HG03460 (cell line): ENCODE data around the gene CPN2.

ENCODE experiments used
- ATAC-seq: cut with Tn5 transposase; IDR thresholded peaks from one replicate; pipeline ENCODE4 v1.9.1; 2021; ENCODE audit not compliant: unreplicated experiment

CPN2 gene

GRCh38 chr3:194357681-194358080 is 6.6 kb upstream of the CPN2 start:
- no peak for ATAC-seq

- ATAC-seq = no peak
Measured at GRCh38 chr3:194355379-194355778, 4.3 kb upstream of the CPN2 start.

- no peak for ATAC-seq
Measured at GRCh38 chr3:194354315-194354714, 3.2 kb upstream of the CPN2 start.

- no peak for ATAC-seq
Measured at GRCh38 chr3:194352667-194353246, 1.6 kb upstream of the CPN2 start.

GRCh38 chr3:194351952-194352536 is 916 bp upstream of the CPN2 start:
- no peak for ATAC-seq

GRCh38 chr3:194350726-194351071 is 429 bp downstream of the CPN2 start:
- no peak for ATAC-seq

GRCh38 chr3:194348354-194348753 is 2.8 kb downstream of the CPN2 start:
- ATAC-seq = no peak

- no peak for ATAC-seq
Measured at GRCh38 chr3:194346621-194347020, 4.5 kb downstream of the CPN2 start.

GRCh38 chr3:194346035-194346434 is 5.1 kb downstream of the CPN2 start:
- ATAC-seq = no peak

- no peak for ATAC-seq
Measured at GRCh38 chr3:194344012-194344411, 7.1 kb downstream of the CPN2 start.

GRCh38 chr3:194343561-194343893 is 7.6 kb downstream of the CPN2 start:
- ATAC-seq = no peak

GRCh38 chr3:194342861-194343560 is 8.1 kb downstream of the CPN2 start:
- no peak for ATAC-seq

GRCh38 chr3:194340757-194341400 is 10.2 kb downstream of the CPN2 start:
- no peak for ATAC-seq

- no peak for ATAC-seq
Measured at GRCh38 chr3:194339840-194340239, 11.3 kb downstream of the CPN2 start.

- no peak for ATAC-seq
Measured at GRCh38 chr3:194339356-194339755, 11.8 kb downstream of the CPN2 start.

GRCh38 chr3:194337965-194338753 is 13.0 kb downstream of the CPN2 start:
- ATAC-seq = no peak

- no peak for ATAC-seq
Measured at GRCh38 chr3:194336601-194337355, 14.3 kb downstream of the CPN2 start.

- ATAC-seq = no peak
Measured at GRCh38 chr3:194333981-194334320, 17.2 kb downstream of the CPN2 start.

- ATAC-seq = peak; percentile 91
Measured at GRCh38 chr3:194333212-194333980, 17.7 kb downstream of the CPN2 start.

GRCh38 chr3:194332858-194333211 is 18.3 kb downstream of the CPN2 start:
- ATAC-seq = no peak
